Vagina (tissue), 2 donors: ENCODE data around the gene LDLRAD4.

Experiments
- POLR2A ChIP-seq, 2 donors: fragments of 450-650 bp; IDR thresholded peaks; one replicate each; pipeline ENCODE4 v1.6.1; 2017; ENCODE audit warnings: antibody characterized with exemption in 2 of 2, mild to moderate bottlenecking in 2 of 2, moderate library complexity in 2 of 2
- POLR2AphosphoS5 ChIP-seq, 2 donors: sonication (generic); formaldehyde crosslinking; IDR thresholded peaks; one replicate each; pipeline ENCODE4 v1.9.0; 2017; ENCODE audit warnings: antibody characterized with exemption in 2 of 2, mild to moderate bottlenecking in 2 of 2, low read depth in 1 of 2; ENCODE audit not compliant: insufficient read depth in 1 of 2
- TF ChIP-seq, protein P1 (sequence below), 3 experiments: fragments of 450-650 bp in 2 of 3; fragments of 200-600 bp in 1 of 3; sonication (generic) in 1 of 3; IDR thresholded peaks; one replicate each; pipeline ENCODE4 v1.5.1; 2017 to 2019; ENCODE audit warnings: antibody characterized with exemption in 3 of 3, mild to moderate bottlenecking in 2 of 3, moderate library complexity in 2 of 3

DNA sequence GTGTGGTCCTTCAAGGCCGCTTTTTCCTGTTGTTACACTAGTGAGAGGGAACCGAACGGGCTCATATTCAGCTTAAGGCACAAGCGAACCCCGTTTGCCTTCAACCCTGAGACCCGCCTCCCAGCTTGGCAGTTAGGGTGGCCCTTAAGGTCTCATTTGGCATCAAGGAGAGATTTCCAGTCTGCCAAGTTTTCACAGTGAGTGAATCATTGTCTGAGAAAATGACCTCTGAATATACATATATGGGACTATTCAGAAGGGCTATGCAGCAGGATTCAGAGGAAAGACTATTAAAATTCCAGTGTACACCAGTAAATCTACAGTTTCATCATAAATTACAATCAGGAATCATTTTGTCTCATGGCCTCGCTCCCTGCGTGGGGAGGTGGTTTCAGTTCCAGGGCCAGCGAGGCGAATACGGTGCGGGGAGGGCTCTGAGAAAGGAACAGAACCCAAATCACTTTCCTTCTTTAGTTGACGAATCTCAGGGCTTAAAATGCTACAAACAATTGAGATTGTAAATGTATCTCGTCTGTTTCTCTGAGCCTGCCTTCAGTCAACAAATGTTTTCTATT, 276.4 kb downstream of the LDLRAD4 start:
- TF ChIP-seq, protein P1, sequence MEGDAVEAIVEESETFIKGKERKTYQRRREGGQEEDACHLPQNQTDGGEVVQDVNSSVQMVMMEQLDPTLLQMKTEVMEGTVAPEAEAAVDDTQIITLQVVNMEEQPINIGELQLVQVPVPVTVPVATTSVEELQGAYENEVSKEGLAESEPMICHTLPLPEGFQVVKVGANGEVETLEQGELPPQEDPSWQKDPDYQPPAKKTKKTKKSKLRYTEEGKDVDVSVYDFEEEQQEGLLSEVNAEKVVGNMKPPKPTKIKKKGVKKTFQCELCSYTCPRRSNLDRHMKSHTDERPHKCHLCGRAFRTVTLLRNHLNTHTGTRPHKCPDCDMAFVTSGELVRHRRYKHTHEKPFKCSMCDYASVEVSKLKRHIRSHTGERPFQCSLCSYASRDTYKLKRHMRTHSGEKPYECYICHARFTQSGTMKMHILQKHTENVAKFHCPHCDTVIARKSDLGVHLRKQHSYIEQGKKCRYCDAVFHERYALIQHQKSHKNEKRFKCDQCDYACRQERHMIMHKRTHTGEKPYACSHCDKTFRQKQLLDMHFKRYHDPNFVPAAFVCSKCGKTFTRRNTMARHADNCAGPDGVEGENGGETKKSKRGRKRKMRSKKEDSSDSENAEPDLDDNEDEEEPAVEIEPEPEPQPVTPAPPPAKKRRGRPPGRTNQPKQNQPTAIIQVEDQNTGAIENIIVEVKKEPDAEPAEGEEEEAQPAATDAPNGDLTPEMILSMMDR (IDR thresholded peaks at IDR 0.05): no peak
- TF ChIP-seq POLR2A (IDR thresholded peaks at IDR 0.05) (no peak), POLR2AphosphoS5 (IDR thresholded peaks at IDR 0.05; ENCODE audit: insufficient read depth in 1 of 2, low read depth in 1 of 2) (no peak)
